Spinal cord (tissue), 10 donors: ENCODE measurements around the gene EZR. TPM values are rescaled to one million over a fixed set of nuclear protein-coding genes. Genes with fewer than 3 reads are reported as not detected.

Experiments used
- DNase-seq, 6 donors: peaks; one replicate each; pipeline versions ENCODE4 v3.0.0 to v3.0.0-alpha.2; 2013 to 2015; ENCODE audit warnings: low spot score in 6 of 6, low read depth in 4 of 6
- H3K27ac ChIP-seq: one replicate; pipeline ENCODE4 v1.5.1; 2013; ENCODE audit warnings: low read depth, low read length, control low read depth
- H3K27me3 ChIP-seq: one replicate; pipeline ENCODE4 v1.6.1; 2013; ENCODE audit warnings: low read length; ENCODE audit not compliant: control insufficient read depth, insufficient read depth
- H3K36me3 ChIP-seq: one replicate; pipeline ENCODE4 v1.6.1; 2013; ENCODE audit warnings: low read length; ENCODE audit not compliant: control insufficient read depth, insufficient read depth
- H3K4me1 ChIP-seq: one replicate; pipeline ENCODE4 v1.6.1; 2013; ENCODE audit warnings: low read length; ENCODE audit not compliant: control insufficient read depth, insufficient read depth
- H3K4me3 ChIP-seq: one replicate; pipeline ENCODE4 v1.5.1; 2013; ENCODE audit warnings: low read depth, low read length, control low read depth
- H3K9me3 ChIP-seq: one replicate; pipeline ENCODE4 v1.6.1; 2013; ENCODE audit warnings: low read length; ENCODE audit not compliant: control insufficient read depth, insufficient read depth
- WGBS: methylation state at CpG from one replicate; pipeline ENCODE4 v1.1.5; 2013; ENCODE audit warnings: missing lambda C conversion rate; ENCODE audit not compliant: insufficient coverage; 5-methylcytosine and 5-hydroxymethylcytosine counted together
- polyA plus RNA-seq, 2 donors: library from polyadenylated mRNA; unstranded; fragments of 120-200 nt; gene quantifications; one replicate each; pipeline ENCODE4 v1.2.1, GENCODE V29; 2013; ENCODE audit not compliant: insufficient read length in 2 of 2
- total RNA-seq, 2 donors: library from RNA; depleted of rRNA in 1 of 2; stranded (reverse); fragments of 120-200 nt in 1 of 2; fragments of >200 nt in 1 of 2; gene quantifications; one replicate each; pipeline versions ENCODE4 v1.2.3 to v1.2.4, GENCODE V29; 2013 to 2014
- donor health status: healthy.

EZR gene
- total and polyA plus RNA-seq, 4 donors = 114 to 244 (median 177) TPM

DNA sequence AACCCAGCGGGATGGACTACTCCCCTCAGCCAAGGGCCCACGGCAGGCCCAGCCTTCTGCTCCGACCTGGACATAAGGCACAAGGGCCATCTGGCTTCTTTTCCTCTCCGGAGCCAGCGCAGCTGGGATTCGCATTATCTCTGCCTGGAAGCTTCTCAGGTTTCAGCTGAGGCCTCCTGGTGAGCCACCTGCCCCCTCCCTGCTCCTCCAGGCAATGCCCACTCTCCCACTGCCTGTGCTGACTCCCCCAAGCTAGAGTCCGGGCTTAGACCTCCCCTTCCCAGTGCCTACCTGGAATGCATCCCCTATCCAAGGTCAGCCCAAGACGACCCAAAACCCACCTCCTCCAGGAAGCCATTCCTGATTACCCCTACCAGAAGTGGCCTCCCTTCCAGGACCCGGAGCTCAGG is 60.7 kb downstream of the EZR start:
- WGBS = 48% methylated on average over 9 of the region's 9 CpGs
- no peak overlapping the region for H3K27ac ChIP-seq

DNA sequence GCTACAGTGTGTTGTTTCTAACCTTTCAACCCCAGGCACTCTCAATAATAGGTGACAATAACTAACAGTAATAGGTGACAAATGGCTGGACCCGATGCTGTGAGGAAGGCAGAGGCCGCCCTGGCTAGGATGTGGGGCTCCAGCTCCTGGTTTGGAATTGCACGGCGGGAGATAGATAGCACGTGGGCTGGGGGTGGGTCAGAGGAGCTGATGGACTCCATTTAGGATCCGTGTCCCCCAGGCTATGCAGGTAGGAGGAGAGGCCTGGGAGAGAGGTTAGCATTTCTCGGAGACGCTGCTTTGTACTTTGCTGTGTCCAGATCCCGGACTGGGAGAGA is 61.4 kb downstream of the EZR start:
- no peak overlapping the region for H3K4me3 ChIP-seq
- 69% methylated on average over 9 of the region's 9 CpGs for WGBS

More for the DNA sequence above, 60.7 kb downstream of the EZR start:
- H3K36me3 ChIP-seq = peaks cover 4% of the 10 kb centered on the region
- no peaks in the 10 kb centered on the region for H3K27me3 ChIP-seq
- no peak overlapping the region for H3K4me3 ChIP-seq
- DNase-seq = no peak
- no peaks in the 10 kb centered on the region for H3K9me3 ChIP-seq
- H3K4me1 ChIP-seq = peaks cover 26% of the 10 kb centered on the region

GRCh38 chr6:158756977-158757752 is 62.0 kb downstream of the EZR start:
- DNase-seq = no peak

More for the DNA sequence above, 61.4 kb downstream of the EZR start:
- Histone ChIP-seq H3K9me3 (no peaks in the 10 kb centered on the region), H3K27ac (no peak overlapping the region), H3K4me1 (peaks cover 26% of the 10 kb centered on the region), H3K27me3 (no peaks in the 10 kb centered on the region), H3K36me3 (peaks cover 4% of the 10 kb centered on the region)
- no peak for DNase-seq

GRCh38 chr6:158756126-158756525 is 63.0 kb downstream of the EZR start:
- peaks cover 4% of the 10 kb centered on the region for H3K36me3 ChIP-seq
- H3K4me3 ChIP-seq = no peak overlapping the region
- H3K27me3 ChIP-seq = no peaks in the 10 kb centered on the region
- H3K27ac ChIP-seq = no peak overlapping the region
- H3K4me1 ChIP-seq = peaks cover 38% of the 10 kb centered on the region
- H3K9me3 ChIP-seq = no peaks in the 10 kb centered on the region
- whole genome bisulfite sequencing = 84% methylated on average over 8 of the region's 9 CpGs
- DNase-seq = no peak

More at GRCh38 chr6:158756977-158757752, 62.0 kb downstream of the EZR start:
- Histone ChIP-seq H3K36me3 (peaks cover 4% of the 10 kb centered on the region), H3K9me3 (no peaks in the 10 kb centered on the region), H3K27me3 (no peaks in the 10 kb centered on the region), H3K4me3 (no peak overlapping the region), H3K27ac (no peak overlapping the region), H3K4me1 (peaks cover 31% of the 10 kb centered on the region)
- 69% methylated on average over 18 of the region's 25 CpGs for WGBS

GRCh38 chr6:158755636-158756035 is 63.5 kb downstream of the EZR start:
- no peak for DNase-seq
- Histone ChIP-seq H3K4me1 (peaks cover 40% of the 10 kb centered on the region), H3K27me3 (no peaks in the 10 kb centered on the region), H3K4me3 (no peak overlapping the region), H3K36me3 (peaks cover 4% of the 10 kb centered on the region), H3K27ac (no peak overlapping the region), H3K9me3 (no peaks in the 10 kb centered on the region)
- 84% methylated on average over 13 of the region's 13 CpGs for WGBS

DNA sequence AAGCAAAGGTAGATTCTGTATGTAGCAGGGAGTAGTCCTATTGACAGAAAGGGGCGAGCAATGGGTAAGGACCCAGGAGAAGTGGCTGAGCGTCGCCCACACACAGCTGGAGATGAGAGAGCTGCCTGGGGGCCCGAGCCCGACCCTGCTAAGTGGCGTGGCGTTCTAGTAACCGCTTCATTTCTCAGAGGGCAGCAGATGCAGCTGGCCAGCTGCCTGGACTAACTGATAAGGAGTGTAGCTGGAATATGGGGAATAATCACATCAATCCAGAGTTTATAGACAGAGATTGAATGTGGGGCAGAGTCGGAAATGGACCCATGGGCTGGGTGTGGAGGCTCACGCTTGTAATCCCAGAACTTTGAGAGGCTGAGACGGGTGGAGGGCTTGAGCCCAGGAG is 64.4 kb downstream of the EZR start:
- Histone ChIP-seq H3K4me1 (peaks cover 40% of the 10 kb centered on the region), H3K27me3 (no peaks in the 10 kb centered on the region), H3K4me3 (no peak overlapping the region), H3K9me3 (no peaks in the 10 kb centered on the region), H3K27ac (no peak overlapping the region), H3K36me3 (peaks cover 4% of the 10 kb centered on the region)
- 87% methylated on average over 5 of the region's 11 CpGs for WGBS
- no peak for DNase-seq

GRCh38 chr6:158753811-158754210 is 65.4 kb downstream of the EZR start:
- no peak overlapping the region for H3K4me3 ChIP-seq
- H3K27me3 ChIP-seq = no peaks in the 10 kb centered on the region
- DNase-seq = peak in 1 of 6 donors; percentile 79
- H3K27ac ChIP-seq = no peak overlapping the region
- no peaks in the 10 kb centered on the region for H3K9me3 ChIP-seq
- H3K36me3 ChIP-seq = no peaks in the 10 kb centered on the region
- WGBS = 95% methylated on average over 2 of the region's 9 CpGs
- peaks cover 40% of the 10 kb centered on the region for H3K4me1 ChIP-seq

GRCh38 chr6:158752613-158753012 is 66.6 kb downstream of the EZR start:
- Histone ChIP-seq H3K27ac (peak overlapping the region; percentile 27), H3K36me3 (no peaks in the 10 kb centered on the region), H3K4me3 (no peak overlapping the region), H3K4me1 (peaks cover 34% of the 10 kb centered on the region), H3K27me3 (no peaks in the 10 kb centered on the region), H3K9me3 (no peaks in the 10 kb centered on the region)
- DNase-seq = peak; percentile 62 to 96 (median 74)
- no CpG with 5 or more reads among the region's 3 CpGs for WGBS

DNA sequence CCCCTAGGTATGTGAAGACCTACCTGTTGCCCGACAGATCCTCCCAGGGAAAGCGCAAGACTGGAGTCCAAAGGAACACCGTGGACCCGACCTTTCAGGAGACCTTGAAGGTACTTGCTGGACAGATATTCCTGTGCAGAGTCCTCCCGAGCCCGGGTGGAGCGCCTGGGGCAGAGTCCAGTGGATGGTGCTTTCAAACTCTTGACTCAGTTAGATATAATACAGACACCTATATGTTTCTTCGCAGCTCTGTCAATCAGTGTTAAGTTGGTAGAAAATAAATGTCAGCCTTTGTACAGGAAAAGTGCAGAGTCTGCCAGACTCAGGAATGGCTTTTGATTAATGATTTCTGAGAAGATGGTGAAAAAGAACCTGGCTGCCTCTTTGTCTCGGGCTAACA is 67.2 kb downstream of the EZR start:
- no peaks in the 10 kb centered on the region for H3K9me3 ChIP-seq
- DNase-seq = peak in 1 of 6 donors; percentile 44
- no peaks in the 10 kb centered on the region for H3K27me3 ChIP-seq
- no peak overlapping the region for H3K4me3 ChIP-seq
- no peaks in the 10 kb centered on the region for H3K36me3 ChIP-seq
- 76% methylated on average over 5 of the region's 9 CpGs for WGBS
- H3K4me1 ChIP-seq = peaks cover 31% of the 10 kb centered on the region
- H3K27ac ChIP-seq = peak overlapping the region; percentile 27

GRCh38 chr6:158751224-158751623 is 67.9 kb downstream of the EZR start:
- Histone ChIP-seq H3K27me3 (no peaks in the 10 kb centered on the region), H3K4me3 (no peak overlapping the region), H3K27ac (no peak overlapping the region), H3K9me3 (no peaks in the 10 kb centered on the region), H3K4me1 (peaks cover 31% of the 10 kb centered on the region), H3K36me3 (no peaks in the 10 kb centered on the region)
- 79% methylated on average over 7 of the region's 9 CpGs for WGBS
- DNase-seq = no peak
